Measurements from ENCODE around the gene APP.

DNA sequence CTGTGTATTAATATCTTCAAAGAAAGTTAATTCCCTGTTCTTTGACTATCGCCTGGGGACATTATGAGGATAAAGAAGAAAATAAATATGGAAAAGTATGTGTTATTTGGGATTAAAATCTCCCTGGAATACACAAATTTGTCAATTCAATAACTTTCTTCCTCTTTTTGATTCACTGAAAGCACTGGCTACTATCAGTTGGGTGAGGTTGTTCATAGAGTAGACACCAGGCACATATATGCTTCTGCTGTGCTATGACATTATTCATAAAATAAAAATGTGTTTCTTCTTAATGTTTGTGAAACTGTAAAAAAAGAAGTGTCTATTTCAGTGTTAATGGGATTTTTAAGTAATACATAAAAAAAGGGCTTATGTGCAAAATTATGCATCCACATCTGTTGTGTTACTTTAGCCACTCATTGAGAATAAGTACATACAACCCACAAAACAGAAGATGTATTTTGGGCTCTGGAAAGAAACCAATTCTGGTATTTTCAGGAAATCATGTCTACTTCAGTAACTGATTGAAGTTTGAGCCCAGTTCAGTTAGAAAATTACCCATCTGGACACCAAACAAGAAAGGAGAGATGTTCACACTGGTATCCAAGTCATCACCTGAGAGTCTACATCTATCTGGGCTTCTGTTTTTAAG, 266.4 kb downstream of the APP start:
- TF ChIP-seq, protein P1, sequence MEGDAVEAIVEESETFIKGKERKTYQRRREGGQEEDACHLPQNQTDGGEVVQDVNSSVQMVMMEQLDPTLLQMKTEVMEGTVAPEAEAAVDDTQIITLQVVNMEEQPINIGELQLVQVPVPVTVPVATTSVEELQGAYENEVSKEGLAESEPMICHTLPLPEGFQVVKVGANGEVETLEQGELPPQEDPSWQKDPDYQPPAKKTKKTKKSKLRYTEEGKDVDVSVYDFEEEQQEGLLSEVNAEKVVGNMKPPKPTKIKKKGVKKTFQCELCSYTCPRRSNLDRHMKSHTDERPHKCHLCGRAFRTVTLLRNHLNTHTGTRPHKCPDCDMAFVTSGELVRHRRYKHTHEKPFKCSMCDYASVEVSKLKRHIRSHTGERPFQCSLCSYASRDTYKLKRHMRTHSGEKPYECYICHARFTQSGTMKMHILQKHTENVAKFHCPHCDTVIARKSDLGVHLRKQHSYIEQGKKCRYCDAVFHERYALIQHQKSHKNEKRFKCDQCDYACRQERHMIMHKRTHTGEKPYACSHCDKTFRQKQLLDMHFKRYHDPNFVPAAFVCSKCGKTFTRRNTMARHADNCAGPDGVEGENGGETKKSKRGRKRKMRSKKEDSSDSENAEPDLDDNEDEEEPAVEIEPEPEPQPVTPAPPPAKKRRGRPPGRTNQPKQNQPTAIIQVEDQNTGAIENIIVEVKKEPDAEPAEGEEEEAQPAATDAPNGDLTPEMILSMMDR (conservative IDR thresholded peaks at IDR 0.05; ENCODE audit: low read depth, low read length) = no peak
- no peak for TF ChIP-seq EZH2 (IDR thresholded peaks at IDR 0.05; ENCODE audit: low read length, unreplicated experiment)

Data from PC-3 (cell line).